OCI-LY7 (cell line): ENCODE measurements around the gene CREB5. TPM values are rescaled to one million over a fixed set of nuclear protein-coding genes. Genes with fewer than 3 reads are reported as not detected.

Experiments
- BruUV-seq: library from RNA; stranded (reverse); fragments of 400-500 nt; replicated peaks from 2 replicates; lab custom pipeline; 2021; lab: Mats Ljungman, UMichigan
- CTCF ChIA-PET: fragments of 300-600 bp; sonication (Branson Sonifier 250); formaldehyde crosslinking; loops from one replicate; lab custom pipeline; 2022; ENCODE audit warnings: antibody characterized with exemption; ENCODE audit not compliant: unreplicated experiment; lab: Charles Lee
- POLR2A ChIA-PET: fragments of 300-600 bp; sonication (Branson Sonifier 250); formaldehyde crosslinking; loops from one replicate; lab custom pipeline; 2022; ENCODE audit warnings: antibody characterized with exemption; lab: Charles Lee
- DNase-seq: peaks from one replicate; pipeline ENCODE4 v3.0.0-alpha.2; 2015; ENCODE audit warnings: low spot score
- H2AFZ ChIP-seq: fragments of 200-600 bp; sonication (generic), shearing (Covaris generic); 2 replicates; pipeline ENCODE4 v1.6.1; 2014; ENCODE audit warnings: mild to moderate bottlenecking, antibody characterized with exemption, low read length, moderate library complexity
- H3K27ac ChIP-seq: fragments of 200-600 bp; sonication (generic); 2 replicates; pipeline ENCODE4 v1.5.1; 2014; ENCODE audit warnings: mixed run types, low read depth, mild to moderate bottlenecking, moderate library complexity, low read length, inconsistent platforms; ENCODE audit not compliant: poor library complexity, severe bottlenecking
- H3K36me3 ChIP-seq: fragments of 200-600 bp; sonication (generic); 2 replicates; pipeline ENCODE4 v1.6.1; 2014; ENCODE audit warnings: mild to moderate bottlenecking, antibody characterized with exemption, low read length, moderate library complexity, mixed read lengths; ENCODE audit not compliant: insufficient read depth
- H3K4me1 ChIP-seq: fragments of 200-600 bp; sonication (generic); 2 replicates; pipeline ENCODE4 v1.5.1; 2014; ENCODE audit warnings: mild to moderate bottlenecking, low read length; ENCODE audit not compliant: insufficient read depth, poor library complexity, severe bottlenecking
- H3K4me2 ChIP-seq: fragments of 200-600 bp; sonication (generic); 2 replicates; pipeline ENCODE4 v1.6.1; 2014; ENCODE audit warnings: mild to moderate bottlenecking, low read length
- H3K4me3 ChIP-seq: fragments of 200-600 bp; sonication (generic); 2 replicates; pipeline ENCODE4 v1.5.1; 2014; ENCODE audit warnings: mild to moderate bottlenecking, low read depth, low read length; ENCODE audit not compliant: poor library complexity, severe bottlenecking
- H3K79me2 ChIP-seq: fragments of 200-600 bp; sonication (generic); 2 replicates; pipeline ENCODE4 v1.6.1; 2016; ENCODE audit warnings: low read depth, mild to moderate bottlenecking, low read length, moderate library complexity, mixed read lengths; ENCODE audit not compliant: insufficient read depth
- H3K9me2 ChIP-seq: fragments of 200-600 bp; sonication (generic); 2 replicates; pipeline ENCODE4 v1.6.1; 2016; ENCODE audit warnings: mild to moderate bottlenecking, low read length, mixed read lengths; ENCODE audit not compliant: insufficient read depth
- H3K9me3 ChIP-seq: fragments of 200-600 bp; sonication (generic); 2 replicates; pipeline ENCODE4 v1.6.1; 2014; ENCODE audit warnings: mild to moderate bottlenecking, mixed run types, low read length, mixed read lengths
- H4K20me1 ChIP-seq: fragments of 200-600 bp; sonication (generic); 2 replicates; pipeline ENCODE4 v1.6.1; 2014; ENCODE audit warnings: mild to moderate bottlenecking, antibody characterized with exemption, low read length, moderate library complexity, mixed read lengths; ENCODE audit not compliant: insufficient read depth
- CTCF ChIP-seq: fragments of 200-600 bp; sonication (generic); conservative IDR thresholded peaks from 2 replicates; pipeline ENCODE4 v1.5.1; 2014; ENCODE audit warnings: mild to moderate bottlenecking, antibody characterized with exemption, low read length, moderate library complexity, mixed read lengths
- EZH2phosphoT487 ChIP-seq: fragments of 200-600 bp; sonication (generic); IDR thresholded peaks from 2 replicates; pipeline ENCODE4 v1.6.1; 2018; ENCODE audit warnings: low read depth, borderline replicate concordance, mild to moderate bottlenecking, mixed run types, antibody characterized with exemption, low read length, moderate library complexity, mixed read lengths
- intact Hi-C: fragments of 100-400 bp; cut with micrococcal nuclease; formaldehyde crosslinking; loops from one replicate; pipeline ENCODE4 v1.10.0; 2022; ENCODE audit not compliant: unreplicated experiment
- total RNA-seq, 2 experiments: library from RNA; depleted of rRNA in 1 of 2; stranded (reverse); fragments of >200 nt in 1 of 2; shearing (Covaris generic) in 1 of 2; gene quantifications; 2 replicates each; pipeline ENCODE4 v1.2.3, GENCODE V29; 2014 to 2022

Gene CREB5
- total RNA-seq, 2 experiments from 2014 or later = 2.0 to 13.3 TPM

- TF ChIP-seq CTCF = no peak
- TF ChIP-seq EZH2phosphoT487 = no peak
- DNase-seq = no peak
These were observed 10.8 kb downstream of the CREB5 start for GRCh38 chr7:28423112-28423511.

GRCh38 chr7:28423918-28424514 is 11.7 kb downstream of the CREB5 start:
- no peak overlapping the region for H3K27ac ChIP-seq
- CTCF ChIA-PET = no interaction called here
- TF ChIP-seq EZH2phosphoT487 = no peak
- TF ChIP-seq CTCF = no peak
- no peak for DNase-seq
- H3K4me1 ChIP-seq = no peaks in the 10 kb centered on the region
- no peaks in the 10 kb centered on the region for H4K20me1 ChIP-seq
- no peak overlapping the region for H3K4me2 ChIP-seq
- no peak overlapping the region for H2AFZ ChIP-seq
- H3K9me2 ChIP-seq = no peaks in the 10 kb centered on the region
- H3K9me3 ChIP-seq = no peaks in the 10 kb centered on the region
- H3K79me2 ChIP-seq = no peaks in the 10 kb centered on the region
- POLR2A ChIA-PET = no interaction called here
- intact Hi-C loops = no loop called here
- H3K4me3 ChIP-seq = no peak overlapping the region
- H3K36me3 ChIP-seq = no peaks in the 10 kb centered on the region
- BruUV-seq = no TSS peak

More at GRCh38 chr7:28423112-28423511, 10.8 kb downstream of the CREB5 start:
- BruUV-seq = no TSS peak
- Histone ChIP-seq H3K79me2 (no peaks in the 10 kb centered on the region), H3K4me2 (no peak overlapping the region), H3K4me1 (no peaks in the 10 kb centered on the region), H3K9me2 (no peaks in the 10 kb centered on the region), H3K36me3 (no peaks in the 10 kb centered on the region), H3K9me3 (no peaks in the 10 kb centered on the region), H3K4me3 (no peak overlapping the region), H2AFZ (no peak overlapping the region), H4K20me1 (no peaks in the 10 kb centered on the region), H3K27ac (no peak overlapping the region)
- intact Hi-C loops = no loop called here
- ChIA-PET POLR2A (no interaction called here), CTCF (no interaction called here)

- no peaks in the 10 kb centered on the region for H3K9me2 ChIP-seq
These were observed 13.2 kb downstream of the CREB5 start for GRCh38 chr7:28425496-28425895.

More at GRCh38 chr7:28425496-28425895, 13.2 kb downstream of the CREB5 start:
- DNase-seq = no peak
- Histone ChIP-seq H3K4me3 (no peak overlapping the region), H4K20me1 (no peaks in the 10 kb centered on the region), H3K9me3 (no peaks in the 10 kb centered on the region), H3K4me1 (no peaks in the 10 kb centered on the region), H3K27ac (no peak overlapping the region), H2AFZ (no peak overlapping the region), H3K4me2 (no peak overlapping the region), H3K36me3 (no peaks in the 10 kb centered on the region), H3K79me2 (no peaks in the 10 kb centered on the region)
- ChIA-PET POLR2A (no interaction called here), CTCF (no interaction called here)
- TF ChIP-seq CTCF (no peak), EZH2phosphoT487 (no peak)
- intact Hi-C loops = no loop called here
- no TSS peak for BruUV-seq
